ENCODE data around the gene BRD7.

The BRD7 gene

GRCh38 chr16:50368410-50369132 is at the start of gene BRD7:
BRD7 (minus strand) TSS chr16:50368988; CDS start chr16:50368774, 214 bp downstream.
- peak; percentile 90 for DNase-seq

GRCh38 chr16:50416388-50416787 is 47.6 kb upstream of the BRD7 start:
- no peak for DNase-seq

GRCh38 chr16:50414152-50414551 is 45.4 kb upstream of the BRD7 start:
- DNase-seq = no peak

GRCh38 chr16:50411034-50411433 is 42.2 kb upstream of the BRD7 start:
- no peak for DNase-seq

GRCh38 chr16:50408001-50408561 is 39.3 kb upstream of the BRD7 start:
- DNase-seq = no peak

- DNase-seq = no peak
Measured at GRCh38 chr16:50407351-50407750, 38.6 kb upstream of the BRD7 start.

GRCh38 chr16:50403491-50403890 is 34.7 kb upstream of the BRD7 start:
- no peak for DNase-seq

GRCh38 chr16:50402298-50402895 is 33.6 kb upstream of the BRD7 start:
- no peak for DNase-seq

GRCh38 chr16:50401355-50401754 is 32.6 kb upstream of the BRD7 start:
- DNase-seq = no peak

- no peak for DNase-seq
Measured at GRCh38 chr16:50400967-50401348, 32.2 kb upstream of the BRD7 start.

GRCh38 chr16:50400312-50400966 is 31.7 kb upstream of the BRD7 start:
- DNase-seq = no peak

- DNase-seq = no peak
Measured at GRCh38 chr16:50399411-50399810, 30.6 kb upstream of the BRD7 start.

GRCh38 chr16:50398336-50398735 is 29.5 kb upstream of the BRD7 start:
- DNase-seq = no peak

GRCh38 chr16:50396761-50397535 is 28.2 kb upstream of the BRD7 start:
- peak; percentile 65 for DNase-seq

GRCh38 chr16:50395763-50396710 is 27.2 kb upstream of the BRD7 start:
- DNase-seq = no peak

- DNase-seq = no peak
Measured at GRCh38 chr16:50393858-50394802, 25.3 kb upstream of the BRD7 start.

GRCh38 chr16:50393416-50393815 is 24.6 kb upstream of the BRD7 start:
- DNase-seq = no peak

GRCh38 chr16:50390914-50391716 is 22.3 kb upstream of the BRD7 start:
- no peak for DNase-seq

- no peak for DNase-seq
Measured at GRCh38 chr16:50390371-50390771, 21.6 kb upstream of the BRD7 start.

- DNase-seq = no peak
Measured at GRCh38 chr16:50389900-50390299, 21.1 kb upstream of the BRD7 start.
